GM12878 (cell line): Measurements from ENCODE around the gene SHFL. TPM values are rescaled to one million over a fixed set of nuclear protein-coding genes. Genes with fewer than 3 reads are reported as not detected.

Experiments
- ATAC-seq: fragments of 200-7000 bp; cut with Tn5 transposase; 3 replicates; pipeline ENCODE4 v1.9.1; 2020; ENCODE audit warnings: mild to moderate bottlenecking, moderate library complexity
- BruUV-seq: library from RNA; stranded (reverse); fragments of 400-500 nt; replicated peaks from 2 replicates; lab custom pipeline; 2021; lab: Mats Ljungman, UMichigan
- CTCF ChIA-PET: fragments of 300-600 bp; sonication (Branson Sonifier 250); formaldehyde crosslinking; extraction: SDS; loops from one replicate; lab custom pipeline; 2021; ENCODE audit warnings: inconsistent platforms; lab: Yijun Ruan, JAX
- POLR2A ChIA-PET: fragments of 350-600 bp; formaldehyde crosslinking; extraction: SDS; loops from one replicate; lab custom pipeline; 2021; ENCODE audit warnings: inconsistent platforms; lab: Charles Lee
- RAD21 ChIA-PET: fragments of 300-600 bp; sonication (Branson Sonifier 250); formaldehyde crosslinking; loops from one replicate; lab custom pipeline; 2023; ENCODE audit warnings: antibody characterized with exemption; ENCODE audit not compliant: unreplicated experiment; lab: Charles Lee
- SMC1A ChIA-PET: fragments of 300-600 bp; sonication (Branson Sonifier 250); formaldehyde crosslinking; loops from one replicate; lab custom pipeline; 2023; ENCODE audit not compliant: unreplicated experiment, uncharacterized antibody; lab: Charles Lee
- DNase-seq: peaks from one replicate; pipeline ENCODE4 v3.0.0-alpha.2; 2011; ENCODE audit warnings: low read depth, low spot score
- FAIRE-seq: peaks from 3 replicates; lab custom pipeline; 2011; peaks lifted over from hg19 to GRCh38; lab: Jason Lieb, UNC
- H2AFZ ChIP-seq: 2 replicates; pipeline ENCODE4 v1.6.0; 2011; ENCODE audit warnings: low read depth, low read length, control low read depth; ENCODE audit not compliant: control insufficient read depth
- H3K27ac ChIP-seq: 2 replicates; pipeline ENCODE4 v1.5.1; 2011; ENCODE audit warnings: control low read depth; ENCODE audit not compliant: control insufficient read depth, insufficient read depth
- H3K27me3 ChIP-seq, 2 experiments: replicated peaks in 1 of 2; 2 replicates each; pipeline versions ENCODE4 v1.6.0 to v1.6.1; 2011; ENCODE audit warnings: low read length in 1 of 2; ENCODE audit not compliant: control insufficient read depth in 2 of 2, insufficient read depth in 2 of 2
- H3K36me3 ChIP-seq, 2 experiments: 2 replicates each; pipeline ENCODE4 v1.5.1; 2011; ENCODE audit warnings: low read length in 1 of 2; ENCODE audit not compliant: control insufficient read depth in 2 of 2, insufficient read depth in 2 of 2
- H3K4me1 ChIP-seq: 2 replicates; pipeline ENCODE4 v1.6.1; 2011; ENCODE audit warnings: mild to moderate bottlenecking, low read length, moderate library complexity, mixed read lengths; ENCODE audit not compliant: control insufficient read depth, insufficient read depth
- H3K4me2 ChIP-seq: 2 replicates; pipeline ENCODE4 v1.6.0; 2011; ENCODE audit warnings: control low read depth; ENCODE audit not compliant: control insufficient read depth, insufficient read depth
- H3K4me3 ChIP-seq: fragments of 200-600 bp; sonication (generic); 2 replicates; pipeline ENCODE4 v1.5.1; 2016
- H3K79me2 ChIP-seq: 2 replicates; pipeline ENCODE4 v1.6.0; 2011; ENCODE audit warnings: low read length; ENCODE audit not compliant: control insufficient read depth, insufficient read depth
- H3K9ac ChIP-seq: 2 replicates; pipeline ENCODE4 v1.8.0; 2011; ENCODE audit warnings: low read length, control low read depth, mixed read lengths; ENCODE audit not compliant: control insufficient read depth, insufficient read depth
- H3K9me3 ChIP-seq: replicated peaks from 3 replicates; pipeline ENCODE4 v1.5.1; 2011; ENCODE audit warnings: mild to moderate bottlenecking, low read length; ENCODE audit not compliant: control insufficient read depth, insufficient read depth
- H4K20me1 ChIP-seq: 2 replicates; pipeline ENCODE4 v1.6.0; 2011; ENCODE audit not compliant: control insufficient read depth, insufficient read depth
- GATAD2B ChIP-seq: fragments of 450-650 bp; conservative IDR thresholded peaks from 2 replicates; pipeline ENCODE4 v1.6.1; 2017; ENCODE audit warnings: low read depth, mild to moderate bottlenecking, moderate library complexity
- NFYB ChIP-seq: IDR thresholded peaks from 2 replicates; pipeline ENCODE4 v1.6.1; 2011; ENCODE audit warnings: low read depth, mild to moderate bottlenecking, low read length, improper control_type of control experiment, moderate library complexity; ENCODE audit not compliant: insufficient read depth
- NR2C1 ChIP-seq: fragments of 450-650 bp; IDR thresholded peaks from 2 replicates; pipeline ENCODE4 v1.6.1; 2017; ENCODE audit warnings: antibody characterized with exemption, mild to moderate bottlenecking, moderate library complexity
- NRF1 ChIP-seq: conservative IDR thresholded peaks from 2 replicates; pipeline ENCODE4 v1.6.1; 2011; ENCODE audit warnings: mild to moderate bottlenecking, low read depth, low read length, improper control_type of control experiment
- POLR2A ChIP-seq: IDR thresholded peaks from 2 replicates; pipeline ENCODE4 v1.6.1; 2011; ENCODE audit warnings: low read depth, mild to moderate bottlenecking, low read length
- RAD21 ChIP-seq: IDR thresholded peaks from 2 replicates; pipeline ENCODE4 v1.6.1; 2011; ENCODE audit warnings: mild to moderate bottlenecking, low read depth, low read length, moderate library complexity; ENCODE audit not compliant: insufficient read depth
- STAT3 ChIP-seq: IDR thresholded peaks from 2 replicates; pipeline ENCODE4 v1.6.1; 2011; ENCODE audit warnings: low read depth, low read length, improper control_type of control experiment
- WGBS: methylation state at CpG from one replicate; pipeline ENCODE4 v1.1.6; 2016; ENCODE audit warnings: low lambda C conversion rate; ENCODE audit not compliant: insufficient replicate concordance, insufficient coverage; ENCODE audit errors: missing lambda C conversion rate; 5-methylcytosine and 5-hydroxymethylcytosine counted together
- in situ Hi-C: fragments of 300-500 bp; cut with MboI; formaldehyde crosslinking; loops from 9 replicates; pipeline ENCODE4 v1.14.3; 2018; ENCODE audit warnings: mixed read lengths
- intact Hi-C: fragments of 100-400 bp; cut with micrococcal nuclease; formaldehyde crosslinking; loops from one replicate; pipeline ENCODE4 v1.14.2; 2022; ENCODE audit not compliant: unreplicated experiment
- polyA plus RNA-seq, 11 experiments: library from polyadenylated mRNA; depleted of rRNA in 4 of 11; unstranded in 6 of 11; stranded (reverse) in 5 of 11; fragments of >200 nt; fragmentation: Nextera tagmentation in 4 of 11; fragmentation: Illumina TruSeq in 1 of 11; extraction: Ambion mirVana in 4 of 11; extraction: Trizol in 1 of 11; gene quantifications; 1 replicate in 1 of 11; 2 replicates in 10 of 11; pipeline versions ENCODE4 v1.2.1 to v1.2.3, GENCODE V29; 2011 to 2016; ENCODE audit warnings: inconsistent platforms in 2 of 11, missing spikeins in 2 of 11, low read depth in 1 of 11
- total RNA-seq, 4 experiments: library from RNA; depleted of rRNA in 3 of 4; stranded (reverse); fragments of >200 nt in 3 of 4; fragmentation: Illumina TruSeq in 1 of 4; extraction: Trizol in 1 of 4; gene quantifications; 2 replicates each; pipeline versions ENCODE4 v1.2.1 to v1.2.3, GENCODE V29; 2013 to 2021
- TF ChIP-seq, protein P1 (sequence below): IDR thresholded peaks from 2 replicates; pipeline ENCODE4 v1.6.1; 2011; ENCODE audit warnings: borderline replicate concordance, low read depth, mild to moderate bottlenecking, moderate library complexity, mixed read lengths, low read length; ENCODE audit not compliant: insufficient read depth; ENCODE audit errors: extremely low read length
- TF ChIP-seq, protein P2 (sequence below): fragments of 450-650 bp; IDR thresholded peaks from 2 replicates; pipeline ENCODE4 v1.6.1; 2017; ENCODE audit warnings: antibody characterized with exemption, mild to moderate bottlenecking, moderate library complexity

SHFL gene
- total and polyA plus RNA-seq, 10 of the 15 experiments (the other 5 are each of a cell fraction or from before 2014, with no cell fraction given), result 8.0 to 83.8 (median 40.7) TPM

- POLR2A ChIA-PET, result no interaction called here
- intact Hi-C loops, result no loop called here
- no TSS peak for BruUV-seq
Measured at GRCh38 chr19:10091370-10091687, 5.2 kb downstream of the SHFL start.

GRCh38 chr19:10091895-10092641 is 6.0 kb downstream of the SHFL start:
- H3K36me3 ChIP-seq, result peaks cover 16 to 25% of the 10 kb centered on the region in 2 experiments
- in situ Hi-C loops (no loop called here), intact Hi-C loops (no loop called here)
- peaks cover 7% of the 10 kb centered on the region for H3K79me2 ChIP-seq
- no peak overlapping the region for H3K4me2 ChIP-seq
- ChIA-PET POLR2A (interaction anchor here (0.6 kb wide), 1 partner anchor 64 kb away, joined by 3 read pairs; no protein-coding TSS in a partner anchor), RAD21 (no interaction called here), SMC1A (no interaction called here), CTCF (no interaction called here)
- peaks cover 18% of the 10 kb centered on the region for H3K4me1 ChIP-seq
- no peak overlapping the region for H2AFZ ChIP-seq
- ATAC-seq (peak; percentile 12; the same call in 2 of the 3 replicates), FAIRE-seq (no peak), DNase-seq (no peak)
- H3K4me3 ChIP-seq, result no peak overlapping the region
- no peaks in the 10 kb centered on the region for H3K27me3 ChIP-seq
- WGBS, result 35% methylated on average over 13 of the region's 13 CpGs
- no peaks in the 10 kb centered on the region; the same call in 2 of the 3 replicates for H3K9me3 ChIP-seq
- H4K20me1 ChIP-seq, result no peaks in the 10 kb centered on the region
- no peak overlapping the region for H3K9ac ChIP-seq
- BruUV-seq, result TSS peak; percentile 43
- peak overlapping the region; percentile 6 for H3K27ac ChIP-seq
- TF ChIP-seq STAT3, result no peak
- no peak for TF ChIP-seq NFYB
- TF ChIP-seq, protein P1, sequence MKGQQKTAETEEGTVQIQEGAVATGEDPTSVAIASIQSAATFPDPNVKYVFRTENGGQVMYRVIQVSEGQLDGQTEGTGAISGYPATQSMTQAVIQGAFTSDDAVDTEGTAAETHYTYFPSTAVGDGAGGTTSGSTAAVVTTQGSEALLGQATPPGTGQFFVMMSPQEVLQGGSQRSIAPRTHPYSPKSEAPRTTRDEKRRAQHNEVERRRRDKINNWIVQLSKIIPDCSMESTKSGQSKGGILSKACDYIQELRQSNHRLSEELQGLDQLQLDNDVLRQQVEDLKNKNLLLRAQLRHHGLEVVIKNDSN, result peak; percentile 39
- TF ChIP-seq, protein P2, sequence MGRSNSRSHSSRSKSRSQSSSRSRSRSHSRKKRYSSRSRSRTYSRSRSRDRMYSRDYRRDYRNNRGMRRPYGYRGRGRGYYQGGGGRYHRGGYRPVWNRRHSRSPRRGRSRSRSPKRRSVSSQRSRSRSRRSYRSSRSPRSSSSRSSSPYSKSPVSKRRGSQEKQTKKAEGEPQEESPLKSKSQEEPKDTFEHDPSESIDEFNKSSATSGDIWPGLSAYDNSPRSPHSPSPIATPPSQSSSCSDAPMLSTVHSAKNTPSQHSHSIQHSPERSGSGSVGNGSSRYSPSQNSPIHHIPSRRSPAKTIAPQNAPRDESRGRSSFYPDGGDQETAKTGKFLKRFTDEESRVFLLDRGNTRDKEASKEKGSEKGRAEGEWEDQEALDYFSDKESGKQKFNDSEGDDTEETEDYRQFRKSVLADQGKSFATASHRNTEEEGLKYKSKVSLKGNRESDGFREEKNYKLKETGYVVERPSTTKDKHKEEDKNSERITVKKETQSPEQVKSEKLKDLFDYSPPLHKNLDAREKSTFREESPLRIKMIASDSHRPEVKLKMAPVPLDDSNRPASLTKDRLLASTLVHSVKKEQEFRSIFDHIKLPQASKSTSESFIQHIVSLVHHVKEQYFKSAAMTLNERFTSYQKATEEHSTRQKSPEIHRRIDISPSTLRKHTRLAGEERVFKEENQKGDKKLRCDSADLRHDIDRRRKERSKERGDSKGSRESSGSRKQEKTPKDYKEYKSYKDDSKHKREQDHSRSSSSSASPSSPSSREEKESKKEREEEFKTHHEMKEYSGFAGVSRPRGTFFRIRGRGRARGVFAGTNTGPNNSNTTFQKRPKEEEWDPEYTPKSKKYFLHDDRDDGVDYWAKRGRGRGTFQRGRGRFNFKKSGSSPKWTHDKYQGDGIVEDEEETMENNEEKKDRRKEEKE, result no peak
- TF ChIP-seq GATAD2B, result no peak
- no peak for TF ChIP-seq RAD21

More at GRCh38 chr19:10091370-10091687, 5.2 kb downstream of the SHFL start:
- Histone ChIP-seq H3K4me3 (no peak overlapping the region), H3K27me3 (no peaks in the 10 kb centered on the region), H3K79me2 (peaks cover 14% of the 10 kb centered on the region), H3K27ac (peak overlapping the region; percentile 6; the same call in 1 of the 2 replicates), H3K36me3 (peaks cover 16 to 25% of the 10 kb centered on the region in 2 experiments), H3K4me1 (peaks cover 13% of the 10 kb centered on the region), H3K9ac (no peak overlapping the region), H3K4me2 (no peak overlapping the region), H3K9me3 (no peaks in the 10 kb centered on the region; the same call in 2 of the 3 replicates), H2AFZ (no peak overlapping the region), H4K20me1 (no peaks in the 10 kb centered on the region)
- CTCF ChIA-PET, result no interaction called here
- in situ Hi-C loops, result no loop called here
- FAIRE-seq (no peak), DNase-seq (no peak), ATAC-seq (no peak)
- SMC1A ChIA-PET, result no interaction called here
- RAD21 ChIA-PET, result no interaction called here
- WGBS, result 95% methylated on average over 4 of the region's 17 CpGs
- TF ChIP-seq NR2C1 (no peak), POLR2A (0 out of 2 replicates have a peak, but pooled peaks have one; percentile 13), NRF1 (no peak)
